ENCODE measurements around the gene ARAP2.

The ARAP2 gene

DNA sequence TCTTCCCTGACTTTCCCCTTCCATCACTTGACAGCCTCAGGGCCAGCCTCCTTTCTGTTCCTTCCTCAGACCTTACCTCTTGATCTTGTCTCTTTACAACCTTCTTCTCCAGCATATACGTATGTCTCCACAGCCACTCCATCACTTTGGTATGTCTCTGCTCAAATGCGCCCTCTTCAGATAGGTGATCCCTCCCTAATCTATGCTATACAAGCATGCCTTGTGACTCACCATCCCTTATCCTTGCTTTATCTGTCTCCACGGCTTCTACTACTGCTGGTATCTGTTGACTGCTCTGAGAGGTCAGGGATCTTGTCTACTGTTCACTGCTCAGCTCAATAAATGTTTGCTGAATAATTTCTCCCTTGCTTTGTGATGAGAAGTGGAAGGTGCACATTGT lies 9.0 kb downstream of the ARAP2 start:
- TF ChIP-seq TCF12 (IDR thresholded peaks at IDR 0.05; ENCODE audit: low read depth), result no peak
- no peak for TF ChIP-seq RAD21 (IDR thresholded peaks at IDR 0.05; ENCODE audit: low read depth)
- TF ChIP-seq, protein P1, sequence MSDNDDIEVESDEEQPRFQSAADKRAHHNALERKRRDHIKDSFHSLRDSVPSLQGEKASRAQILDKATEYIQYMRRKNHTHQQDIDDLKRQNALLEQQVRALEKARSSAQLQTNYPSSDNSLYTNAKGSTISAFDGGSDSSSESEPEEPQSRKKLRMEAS (IDR thresholded peaks at IDR 0.05), result no peak
- TF ChIP-seq, protein P2, sequence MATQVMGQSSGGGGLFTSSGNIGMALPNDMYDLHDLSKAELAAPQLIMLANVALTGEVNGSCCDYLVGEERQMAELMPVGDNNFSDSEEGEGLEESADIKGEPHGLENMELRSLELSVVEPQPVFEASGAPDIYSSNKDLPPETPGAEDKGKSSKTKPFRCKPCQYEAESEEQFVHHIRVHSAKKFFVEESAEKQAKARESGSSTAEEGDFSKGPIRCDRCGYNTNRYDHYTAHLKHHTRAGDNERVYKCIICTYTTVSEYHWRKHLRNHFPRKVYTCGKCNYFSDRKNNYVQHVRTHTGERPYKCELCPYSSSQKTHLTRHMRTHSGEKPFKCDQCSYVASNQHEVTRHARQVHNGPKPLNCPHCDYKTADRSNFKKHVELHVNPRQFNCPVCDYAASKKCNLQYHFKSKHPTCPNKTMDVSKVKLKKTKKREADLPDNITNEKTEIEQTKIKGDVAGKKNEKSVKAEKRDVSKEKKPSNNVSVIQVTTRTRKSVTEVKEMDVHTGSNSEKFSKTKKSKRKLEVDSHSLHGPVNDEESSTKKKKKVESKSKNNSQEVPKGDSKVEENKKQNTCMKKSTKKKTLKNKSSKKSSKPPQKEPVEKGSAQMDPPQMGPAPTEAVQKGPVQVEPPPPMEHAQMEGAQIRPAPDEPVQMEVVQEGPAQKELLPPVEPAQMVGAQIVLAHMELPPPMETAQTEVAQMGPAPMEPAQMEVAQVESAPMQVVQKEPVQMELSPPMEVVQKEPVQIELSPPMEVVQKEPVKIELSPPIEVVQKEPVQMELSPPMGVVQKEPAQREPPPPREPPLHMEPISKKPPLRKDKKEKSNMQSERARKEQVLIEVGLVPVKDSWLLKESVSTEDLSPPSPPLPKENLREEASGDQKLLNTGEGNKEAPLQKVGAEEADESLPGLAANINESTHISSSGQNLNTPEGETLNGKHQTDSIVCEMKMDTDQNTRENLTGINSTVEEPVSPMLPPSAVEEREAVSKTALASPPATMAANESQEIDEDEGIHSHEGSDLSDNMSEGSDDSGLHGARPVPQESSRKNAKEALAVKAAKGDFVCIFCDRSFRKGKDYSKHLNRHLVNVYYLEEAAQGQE (IDR thresholded peaks at IDR 0.05; ENCODE audit: low read depth), result no peak
- TF ChIP-seq EP300 (IDR thresholded peaks at IDR 0.05; ENCODE audit: borderline replicate concordance), result no peak
- TF ChIP-seq YY1 (IDR thresholded peaks at IDR 0.05; ENCODE audit: low read depth), result no peak
- no peak for TF ChIP-seq TEAD4 (IDR thresholded peaks at IDR 0.05)
- TF ChIP-seq NFIC (IDR thresholded peaks at IDR 0.05), result no peak
- TF ChIP-seq ZBTB7A (IDR thresholded peaks at IDR 0.05; ENCODE audit: low read depth), result no peak
- TF ChIP-seq, protein P3, sequence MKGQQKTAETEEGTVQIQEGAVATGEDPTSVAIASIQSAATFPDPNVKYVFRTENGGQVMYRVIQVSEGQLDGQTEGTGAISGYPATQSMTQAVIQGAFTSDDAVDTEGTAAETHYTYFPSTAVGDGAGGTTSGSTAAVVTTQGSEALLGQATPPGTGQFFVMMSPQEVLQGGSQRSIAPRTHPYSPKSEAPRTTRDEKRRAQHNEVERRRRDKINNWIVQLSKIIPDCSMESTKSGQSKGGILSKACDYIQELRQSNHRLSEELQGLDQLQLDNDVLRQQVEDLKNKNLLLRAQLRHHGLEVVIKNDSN (IDR thresholded peaks at IDR 0.05), result no peak
- TF ChIP-seq EGR1 (IDR thresholded peaks at IDR 0.05), result no peak
- TF ChIP-seq TAF1 (IDR thresholded peaks at IDR 0.05; ENCODE audit: low read depth), result no peak

DNA sequence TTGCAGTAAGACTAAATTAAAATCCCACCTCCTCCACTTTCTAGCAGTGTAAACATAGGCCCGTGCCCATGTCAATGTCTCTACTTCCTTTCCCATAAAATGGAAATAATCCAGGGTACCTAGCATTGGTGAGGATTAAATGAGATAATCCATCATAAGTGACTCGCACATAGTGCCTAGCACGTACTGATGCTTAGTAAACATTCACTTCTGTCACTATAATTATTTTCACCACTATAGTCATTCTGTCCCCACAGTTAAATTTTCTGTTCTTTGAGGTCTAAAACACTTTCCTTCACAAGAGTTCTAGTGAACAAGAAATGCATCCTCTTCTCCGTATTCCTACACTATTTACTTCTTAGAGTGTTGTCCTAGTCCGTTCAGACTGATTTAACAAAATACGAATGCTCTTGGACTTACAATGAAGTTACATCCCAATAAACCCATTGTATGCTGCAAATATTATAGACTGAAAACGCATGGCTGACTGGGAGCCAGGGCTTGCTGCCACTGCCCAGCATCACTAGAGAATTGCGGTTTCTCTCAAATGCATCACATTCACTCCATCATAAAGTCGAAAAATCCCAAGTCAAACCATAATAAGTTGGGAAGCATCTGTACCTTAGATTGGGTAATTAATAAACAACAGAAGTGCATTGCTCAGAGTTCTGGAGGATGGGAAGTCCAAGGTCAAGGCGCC lies 10.6 kb downstream of the ARAP2 start:
- TF ChIP-seq CEBPB (IDR thresholded peaks at IDR 0.05) (no peak), TEAD4 (IDR thresholded peaks at IDR 0.05) (no peak), FOXM1 (IDR thresholded peaks at IDR 0.05; ENCODE audit: borderline replicate concordance, low read depth) (no peak), ZBTB7A (IDR thresholded peaks at IDR 0.05; ENCODE audit: low read depth) (no peak), RAD21 (IDR thresholded peaks at IDR 0.05; ENCODE audit: low read depth) (no peak), NFIC (IDR thresholded peaks at IDR 0.05) (no peak), CREB1 (IDR thresholded peaks at IDR 0.05; ENCODE audit: low read depth) (no peak), YY1 (IDR thresholded peaks at IDR 0.05; ENCODE audit: low read depth) (no peak), TCF12 (IDR thresholded peaks at IDR 0.05; ENCODE audit: low read depth) (no peak), EGR1 (IDR thresholded peaks at IDR 0.05) (no peak), EP300 (IDR thresholded peaks at IDR 0.05; ENCODE audit: borderline replicate concordance) (no peak), TAF1 (IDR thresholded peaks at IDR 0.05; ENCODE audit: low read depth) (no peak)
- TF ChIP-seq, protein P3 (IDR thresholded peaks at IDR 0.05), result no peak
- TF ChIP-seq, protein P2 (IDR thresholded peaks at IDR 0.05; ENCODE audit: low read depth), result no peak
- TF ChIP-seq, protein P1 (IDR thresholded peaks at IDR 0.05), result no peak

DNA sequence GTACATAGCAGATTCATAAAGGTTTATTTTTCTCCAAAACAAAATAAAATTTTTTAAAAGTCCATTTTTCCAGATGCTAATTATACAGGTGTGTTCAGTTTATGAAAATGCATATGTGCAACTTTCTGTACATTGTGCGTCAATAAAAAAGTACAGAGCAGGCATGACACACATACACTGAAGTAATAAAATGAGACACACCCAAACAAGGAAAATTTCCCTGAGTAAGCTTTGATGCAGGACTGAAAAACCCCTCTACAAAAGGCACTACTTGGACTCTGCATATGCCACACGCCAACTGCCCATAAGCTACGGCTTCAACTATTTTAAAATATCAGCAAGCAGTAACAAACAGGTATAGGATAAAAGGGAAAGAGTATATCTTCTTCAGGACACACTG lies 13.8 kb downstream of the ARAP2 start:
- TF ChIP-seq CREB1 (IDR thresholded peaks at IDR 0.05; ENCODE audit: low read depth) (no peak), YY1 (IDR thresholded peaks at IDR 0.05; ENCODE audit: low read depth) (no peak), ZBTB7A (IDR thresholded peaks at IDR 0.05; ENCODE audit: low read depth) (no peak), NFIC (IDR thresholded peaks at IDR 0.05) (no peak)
- TF ChIP-seq, protein P3 (IDR thresholded peaks at IDR 0.05), result no peak

DNA sequence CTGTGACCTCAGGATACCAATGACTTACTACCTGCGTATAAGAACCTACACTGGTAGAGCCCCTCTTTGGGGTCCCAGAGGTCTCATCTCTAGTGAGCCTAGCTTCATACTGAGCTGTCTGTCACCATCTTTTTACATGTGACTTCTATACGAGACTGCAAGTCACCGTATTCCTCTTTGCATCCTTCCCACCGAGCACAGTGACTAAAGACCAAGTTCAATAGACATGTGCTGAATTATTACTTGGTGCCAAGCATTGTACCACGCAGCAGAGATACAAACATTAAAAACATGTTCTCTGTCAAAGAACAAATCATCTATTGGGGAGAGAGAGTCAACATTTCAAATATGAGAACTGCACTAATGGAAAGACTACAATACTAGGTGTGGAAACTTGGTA lies 16.4 kb downstream of the ARAP2 start:
- TF ChIP-seq CEBPB (IDR thresholded peaks at IDR 0.05) (no peak), NFIC (IDR thresholded peaks at IDR 0.05) (no peak), EGR1 (IDR thresholded peaks at IDR 0.05) (no peak), ZBTB7A (IDR thresholded peaks at IDR 0.05; ENCODE audit: low read depth) (no peak), RAD21 (IDR thresholded peaks at IDR 0.05; ENCODE audit: low read depth) (no peak)

DNA sequence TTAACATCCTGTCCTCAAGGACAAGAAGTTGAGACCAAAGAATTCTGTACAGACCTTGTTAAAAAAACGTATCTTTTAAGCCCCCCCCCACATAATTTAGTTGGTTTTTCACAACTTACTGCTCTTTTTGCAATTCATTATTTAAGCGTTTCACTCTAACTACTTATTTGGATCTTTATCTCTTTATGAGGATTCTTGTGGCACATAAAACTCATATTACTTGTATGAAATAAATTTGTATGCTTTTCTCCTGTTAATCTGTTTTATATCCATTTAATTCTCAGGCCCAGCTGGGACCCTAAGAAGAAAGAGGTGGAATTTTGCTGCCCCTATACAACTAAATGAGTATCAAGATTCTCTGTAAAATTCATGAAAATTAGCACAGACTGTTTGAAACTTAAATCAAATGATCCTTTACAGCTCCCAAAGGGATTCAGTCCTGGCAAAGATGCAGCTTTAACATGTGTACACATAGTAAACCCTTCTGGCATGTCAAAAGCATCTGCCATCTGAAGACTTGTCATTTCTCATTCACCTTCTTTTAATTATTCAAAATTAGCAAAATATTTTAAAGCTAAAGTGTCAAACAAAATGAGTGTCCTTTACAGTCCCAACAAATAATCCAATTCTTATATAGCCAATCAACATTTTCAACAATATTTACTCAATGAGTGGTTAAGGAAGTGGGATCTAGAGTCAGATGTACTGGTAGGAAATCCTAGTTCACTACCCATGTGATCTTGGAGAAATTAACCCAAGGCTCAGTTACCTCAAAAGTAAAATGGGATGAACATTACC lies 17.7 kb downstream of the ARAP2 start:
- TF ChIP-seq CREB1 (IDR thresholded peaks at IDR 0.05; ENCODE audit: low read depth) (no peak), TEAD4 (IDR thresholded peaks at IDR 0.05) (no peak), EGR1 (IDR thresholded peaks at IDR 0.05) (no peak), CEBPB (IDR thresholded peaks at IDR 0.05) (no peak), NFIC (IDR thresholded peaks at IDR 0.05) (no peak), TCF12 (IDR thresholded peaks at IDR 0.05; ENCODE audit: low read depth) (no peak), EP300 (IDR thresholded peaks at IDR 0.05; ENCODE audit: borderline replicate concordance) (no peak), FOXM1 (IDR thresholded peaks at IDR 0.05; ENCODE audit: borderline replicate concordance, low read depth) (no peak), YY1 (IDR thresholded peaks at IDR 0.05; ENCODE audit: low read depth) (no peak), TAF1 (IDR thresholded peaks at IDR 0.05; ENCODE audit: low read depth) (no peak), RAD21 (IDR thresholded peaks at IDR 0.05; ENCODE audit: low read depth) (no peak), ZBTB7A (IDR thresholded peaks at IDR 0.05; ENCODE audit: low read depth) (no peak)
- TF ChIP-seq, protein P3 (IDR thresholded peaks at IDR 0.05), result no peak
- TF ChIP-seq, protein P1 (IDR thresholded peaks at IDR 0.05), result no peak
- TF ChIP-seq, protein P2 (IDR thresholded peaks at IDR 0.05; ENCODE audit: low read depth), result no peak
